Measurements from ENCODE around the gene NBPF12. TPM values are rescaled to one million over a fixed set of nuclear protein-coding genes. Genes with fewer than 3 reads are reported as not detected.
"Not testable (repeated sequence)": the region's sequence is repeated elsewhere in the genome, so short reads cannot be mapped to it uniquely, and the experiment has no call there.

The NBPF12 gene
- total RNA-seq, 1 experiment from 2014 or later = 3.0 TPM

DNA sequence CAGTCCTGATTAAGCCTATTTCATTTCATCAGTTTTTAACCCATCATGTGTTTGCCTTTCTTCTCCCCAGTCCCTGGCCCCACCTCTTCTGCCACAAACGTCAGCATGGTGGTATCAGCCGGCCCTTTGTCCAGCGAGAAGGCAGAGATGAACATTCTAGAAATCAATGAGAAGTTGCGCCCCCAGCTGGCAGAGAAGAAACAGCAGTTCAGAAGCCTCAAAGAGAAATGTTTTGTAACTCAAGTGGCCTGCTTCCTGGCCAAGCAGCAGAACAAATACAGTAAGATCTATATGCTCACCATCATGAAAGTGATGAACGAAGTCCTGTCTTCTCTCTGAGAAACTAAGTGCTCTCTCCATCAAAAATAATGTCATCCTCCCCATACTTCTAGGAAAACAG, 34.6 kb downstream of the NBPF12 start:
- not testable (repeated sequence) for DNase-seq (ENCODE audit: low read depth)

DNA sequence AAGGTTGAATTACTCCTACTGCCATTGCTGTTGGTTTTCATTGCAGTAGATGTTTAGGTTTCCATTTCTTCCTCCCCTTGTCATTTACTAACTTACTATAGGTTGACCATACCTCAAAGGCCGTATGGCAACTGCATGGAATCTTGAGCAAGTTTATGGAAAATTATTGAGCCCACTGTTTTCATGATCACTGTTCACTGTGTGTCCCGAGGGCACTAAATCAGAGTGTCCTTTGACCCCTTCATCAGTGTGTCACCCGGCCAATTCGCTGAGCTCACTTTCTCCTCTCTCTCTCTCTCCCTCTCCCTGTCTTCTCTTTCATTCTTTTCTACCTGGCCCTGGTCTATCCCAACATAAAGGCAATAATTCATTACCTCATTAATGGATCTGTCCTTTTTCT, 47.7 kb downstream of the NBPF12 start:
- not testable (repeated sequence) for DNase-seq (ENCODE audit: low read depth)

- DNase-seq (ENCODE audit: low read depth) = not testable (repeated sequence)
Measured at GRCh38 chr1:146986450-146986849, 48.3 kb downstream of the NBPF12 start.

DNA sequence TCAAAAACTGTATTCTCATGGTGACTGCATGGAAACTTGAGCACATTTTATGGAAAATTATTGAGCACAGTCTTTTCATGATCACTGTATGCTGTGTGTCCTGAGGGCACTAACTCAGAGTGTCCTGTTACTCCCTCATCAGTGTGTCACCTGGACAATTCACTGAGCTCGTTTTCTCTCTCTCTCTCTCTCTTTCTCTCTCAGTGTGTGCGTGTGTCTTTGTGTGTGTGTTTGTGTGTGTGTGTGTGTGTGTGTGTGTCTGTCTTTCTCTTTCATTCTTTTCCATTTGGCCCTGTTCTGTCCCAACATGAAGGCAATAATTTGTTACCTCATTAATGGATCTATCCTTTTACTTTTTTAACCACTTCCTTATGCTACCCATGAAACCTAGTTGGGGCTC, 49.4 kb downstream of the NBPF12 start:
- not testable (repeated sequence) for DNase-seq (ENCODE audit: low read depth)

- not testable (repeated sequence) for DNase-seq (ENCODE audit: low read depth)
Measured at GRCh38 chr1:146989455-146989854, 51.3 kb downstream of the NBPF12 start.

DNA sequence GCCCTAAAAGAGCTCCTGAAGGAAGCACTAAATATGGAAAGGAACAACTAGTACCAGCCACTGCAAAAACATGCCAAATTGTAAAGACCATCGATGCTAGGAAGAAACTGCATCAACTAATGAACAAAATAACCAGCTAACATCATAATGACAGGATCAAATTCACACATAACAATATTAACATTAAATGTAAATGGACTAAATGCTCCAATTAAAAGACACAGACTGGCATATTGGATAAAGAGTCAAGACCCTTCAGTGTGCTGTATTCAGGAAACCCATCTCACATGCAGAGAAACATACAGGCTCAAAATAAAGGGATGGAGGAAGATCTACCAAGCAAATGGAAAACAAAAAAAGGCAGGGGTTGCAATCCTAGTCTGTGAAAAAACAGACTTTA, 70.4 kb downstream of the NBPF12 start:
- not testable (repeated sequence) for DNase-seq (ENCODE audit: low read depth)

GRCh38 chr1:147026975-147027374, 88.9 kb downstream of the NBPF12 start:
- DNase-seq (ENCODE audit: low read depth) = not testable (repeated sequence)

DNA sequence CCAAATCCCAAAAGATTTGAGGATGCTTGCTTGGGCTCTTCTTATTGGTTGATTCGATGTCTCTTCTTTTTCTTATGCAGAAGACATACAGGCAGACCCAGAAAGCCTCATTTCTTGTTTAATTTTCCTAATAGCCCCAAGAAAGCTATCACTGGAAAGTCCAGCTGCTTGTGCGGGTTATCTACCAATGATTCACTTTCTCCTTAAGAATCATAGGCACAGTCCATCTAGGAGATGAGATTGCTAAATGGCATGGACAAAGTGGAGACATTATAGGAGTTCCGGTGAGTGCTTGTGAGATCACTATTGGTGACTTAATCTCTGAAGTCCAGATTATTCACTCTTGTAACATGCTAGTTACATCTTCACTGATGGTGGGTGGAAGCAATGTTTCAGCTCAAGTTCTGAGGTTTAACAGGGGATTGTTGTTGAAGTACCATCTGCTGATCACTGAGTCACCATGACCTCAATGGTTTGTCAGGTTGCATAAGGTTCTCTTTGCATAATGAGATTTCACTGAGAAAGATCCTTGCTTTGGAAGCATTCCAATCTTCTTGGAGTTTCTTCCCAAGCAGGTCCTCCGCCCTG, 92.0 kb downstream of the NBPF12 start:
- peak; percentile 42 for DNase-seq (ENCODE audit: low read depth)

DNA sequence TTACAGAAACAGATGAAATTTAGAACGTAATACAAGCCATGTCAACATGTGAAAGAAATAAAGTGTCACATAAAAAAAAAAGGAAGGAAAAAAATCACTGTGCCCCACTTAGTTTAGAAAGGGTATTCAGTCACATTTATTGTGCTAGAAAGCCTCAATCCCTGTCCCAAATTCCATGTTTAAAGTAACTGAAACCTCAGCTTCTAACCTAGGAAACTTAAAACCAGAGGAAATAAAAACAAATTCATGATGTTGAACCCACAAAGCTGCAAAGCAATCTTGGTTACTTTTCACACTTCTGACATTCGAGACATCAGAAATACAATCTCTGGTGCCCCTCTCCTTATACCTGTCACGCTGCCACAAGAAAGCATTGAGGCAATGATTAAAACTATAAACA, 101.8 kb downstream of the NBPF12 start:
- DNase-seq (ENCODE audit: low read depth) = no peak

DNA sequence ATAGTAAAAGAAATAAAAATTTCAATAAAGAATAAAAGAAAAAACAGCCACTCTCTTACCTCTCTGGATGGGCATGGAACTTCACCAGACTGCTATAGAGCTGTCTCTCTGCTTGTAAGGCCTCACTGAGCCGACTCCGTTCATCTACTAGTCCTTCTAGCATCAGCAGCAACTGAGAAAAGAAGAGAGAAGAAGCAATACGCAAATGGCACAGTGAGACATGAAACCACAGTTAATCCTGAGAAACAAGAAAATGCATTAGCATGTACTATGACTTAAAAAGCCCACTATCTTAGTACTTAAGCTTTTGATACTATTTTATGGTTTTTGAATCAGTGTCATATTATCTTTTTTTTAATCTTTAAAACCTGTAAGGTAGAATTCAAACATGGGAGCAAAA, 104.8 kb downstream of the NBPF12 start:
- DNase-seq (ENCODE audit: low read depth) = not testable (repeated sequence)

DNA sequence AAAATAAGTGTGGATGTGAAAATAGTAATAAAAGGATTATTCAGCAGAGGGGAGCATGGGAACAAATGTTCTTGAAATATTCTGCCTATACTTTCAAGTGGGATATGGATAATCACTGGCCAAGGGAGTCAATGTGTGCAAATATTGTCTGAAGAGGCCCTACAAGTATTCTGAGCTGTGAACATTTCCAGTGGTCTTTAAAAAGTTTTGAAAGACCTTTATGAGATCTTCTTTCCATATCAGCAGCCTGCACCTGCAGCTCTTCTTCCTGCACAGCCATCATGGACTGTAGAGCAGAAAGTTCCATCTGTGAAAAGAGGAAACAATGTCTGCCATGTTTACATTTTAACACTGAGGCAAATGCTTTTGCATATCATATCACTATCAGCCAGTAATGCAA, 106.4 kb downstream of the NBPF12 start:
- not testable (repeated sequence) for DNase-seq (ENCODE audit: low read depth)

Other genes with a start within 250 kb of the NBPF12 start
- 12.9 and 20.8 TPM in 2 replicates for gene PRKAB2, start 234.1 kb downstream of the NBPF12 start, total RNA-seq (2014; rRNA removed; shearing (Covaris generic))

Data from RPMI7951 (cell line).